LNCaP clone FGC (cell line): ENCODE results near the gene NUDT13.
"Not testable (repeated sequence)": the region's sequence is repeated elsewhere in the genome, so short reads cannot be mapped to it uniquely, and the experiment has no call there.

Experiments
- DNase-seq: peaks from one replicate; pipeline ENCODE4 v3.0.0-alpha.2; 2011; ENCODE audit warnings: low read depth
- H3K4me3 ChIP-seq: 2 replicates; pipeline ENCODE4 v1.5.1; 2011; ENCODE audit warnings: mild to moderate bottlenecking, low read depth, low read length, control low read depth
- TF ChIP-seq, protein P1 (sequence below): IDR thresholded peaks from 2 replicates; pipeline ENCODE4 v1.5.1; 2012; ENCODE audit warnings: mild to moderate bottlenecking; ENCODE audit not compliant: control insufficient read depth, insufficient read depth; ENCODE audit errors: extremely low read depth

The NUDT13 gene

DNA sequence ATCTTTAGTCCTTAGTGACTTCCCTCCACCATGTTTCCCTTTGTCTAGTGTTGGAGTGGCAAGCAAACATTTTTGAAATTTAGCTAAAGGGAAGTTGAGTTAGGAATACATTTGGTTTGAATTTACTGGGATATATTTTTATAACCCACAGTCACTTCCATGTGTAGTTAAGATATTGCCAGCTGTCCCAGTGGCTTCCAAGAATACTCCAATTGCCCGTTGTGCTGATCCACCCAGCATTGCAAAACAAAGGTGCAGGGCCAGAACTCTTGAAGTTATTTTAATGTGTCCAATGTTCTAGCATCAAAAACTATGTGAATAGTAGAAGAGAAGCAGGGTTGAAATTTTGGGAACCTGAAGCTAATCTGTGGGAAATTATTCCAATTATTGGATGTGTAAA is 11.1 kb upstream of the NUDT13 start:
- no peak overlapping the region for H3K4me3 ChIP-seq
- no peak for DNase-seq
- TF ChIP-seq, protein P1, sequence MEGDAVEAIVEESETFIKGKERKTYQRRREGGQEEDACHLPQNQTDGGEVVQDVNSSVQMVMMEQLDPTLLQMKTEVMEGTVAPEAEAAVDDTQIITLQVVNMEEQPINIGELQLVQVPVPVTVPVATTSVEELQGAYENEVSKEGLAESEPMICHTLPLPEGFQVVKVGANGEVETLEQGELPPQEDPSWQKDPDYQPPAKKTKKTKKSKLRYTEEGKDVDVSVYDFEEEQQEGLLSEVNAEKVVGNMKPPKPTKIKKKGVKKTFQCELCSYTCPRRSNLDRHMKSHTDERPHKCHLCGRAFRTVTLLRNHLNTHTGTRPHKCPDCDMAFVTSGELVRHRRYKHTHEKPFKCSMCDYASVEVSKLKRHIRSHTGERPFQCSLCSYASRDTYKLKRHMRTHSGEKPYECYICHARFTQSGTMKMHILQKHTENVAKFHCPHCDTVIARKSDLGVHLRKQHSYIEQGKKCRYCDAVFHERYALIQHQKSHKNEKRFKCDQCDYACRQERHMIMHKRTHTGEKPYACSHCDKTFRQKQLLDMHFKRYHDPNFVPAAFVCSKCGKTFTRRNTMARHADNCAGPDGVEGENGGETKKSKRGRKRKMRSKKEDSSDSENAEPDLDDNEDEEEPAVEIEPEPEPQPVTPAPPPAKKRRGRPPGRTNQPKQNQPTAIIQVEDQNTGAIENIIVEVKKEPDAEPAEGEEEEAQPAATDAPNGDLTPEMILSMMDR = no peak

GRCh38 chr10:73106301-73106700 is 4.0 kb upstream of the NUDT13 start:
- no peak for DNase-seq
- TF ChIP-seq, protein P1 = no peak
- no peak overlapping the region for H3K4me3 ChIP-seq

DNA sequence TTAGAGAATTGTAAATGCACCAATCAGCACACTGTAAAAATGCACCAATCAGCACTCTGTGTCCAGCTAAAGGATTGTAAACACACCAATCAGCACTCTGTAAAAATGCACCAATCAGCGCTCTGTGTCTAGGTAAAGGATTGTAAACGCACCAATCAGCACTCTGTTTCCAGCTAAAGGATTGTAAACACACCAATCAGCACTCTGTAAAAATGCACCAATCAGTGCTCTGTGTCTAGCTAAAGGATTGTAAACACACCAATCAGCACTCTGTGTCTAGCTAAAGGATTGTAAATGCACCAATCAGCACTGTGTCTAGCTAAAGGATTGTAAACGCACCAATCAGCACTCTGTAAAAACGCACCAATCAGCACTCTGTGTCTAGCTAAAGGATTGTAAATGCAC is 1.0 kb upstream of the NUDT13 start:
- not testable (repeated sequence) for H3K4me3 ChIP-seq, DNase-seq

- H3K4me3 ChIP-seq, DNase-seq: not testable (repeated sequence)
Measured at GRCh38 chr10:73112032-73112431, 1.8 kb downstream of the NUDT13 start.

DNA sequence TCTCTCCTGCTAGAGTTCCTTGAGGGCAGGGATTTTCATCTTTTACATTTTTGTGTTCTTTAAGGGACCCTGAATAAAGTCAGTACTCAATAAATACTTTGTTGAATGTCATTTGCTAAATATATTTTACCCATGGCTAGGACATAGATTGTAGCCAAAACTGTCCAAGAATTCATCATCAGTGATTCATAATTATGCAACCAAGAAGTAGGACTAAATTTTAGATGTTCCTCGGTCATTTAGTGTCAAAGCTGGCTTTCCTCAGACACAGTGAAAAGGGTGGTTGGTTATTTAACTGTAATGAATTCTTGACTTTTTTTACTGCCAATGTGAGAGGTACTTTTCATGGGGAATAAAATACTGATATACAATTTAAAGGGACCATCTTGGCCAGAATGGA is 3.3 kb downstream of the NUDT13 start:
- H3K4me3 ChIP-seq = no peak overlapping the region
- DNase-seq = no peak
- TF ChIP-seq, protein P1 = no peak

DNA sequence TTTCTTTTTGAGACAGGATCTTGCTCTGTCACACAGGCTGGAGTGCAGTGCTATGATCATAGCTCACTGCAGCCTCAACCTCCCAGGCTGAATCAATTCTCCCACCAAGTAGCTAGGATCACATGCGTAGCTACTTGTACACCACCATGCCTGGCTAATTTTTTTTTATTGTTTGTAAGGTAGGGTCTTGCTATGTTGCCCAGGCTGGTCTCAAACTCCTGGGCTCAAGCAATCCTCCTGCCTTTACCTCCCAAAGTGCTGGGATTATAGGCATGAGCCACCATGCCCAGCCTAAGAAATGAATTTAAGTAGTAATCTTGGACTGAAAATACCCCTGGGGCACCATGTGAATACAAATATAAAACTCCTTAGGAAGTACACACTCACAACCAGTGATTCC is 5.8 kb downstream of the NUDT13 start:
- no peak overlapping the region for H3K4me3 ChIP-seq

GRCh38 chr10:73117976-73118743 is 7.9 kb downstream of the NUDT13 start:
- no peak overlapping the region for H3K4me3 ChIP-seq
- no peak for DNase-seq
- TF ChIP-seq, protein P1 = no peak

More for the DNA sequence above, 5.8 kb downstream of the NUDT13 start:
- TF ChIP-seq, protein P1 = no peak
- DNase-seq = no peak

GRCh38 chr10:73119457-73119856 is 9.2 kb downstream of the NUDT13 start:
- TF ChIP-seq, protein P1 = no peak
- no peak for DNase-seq

More at GRCh38 chr10:73119457-73119856, 9.2 kb downstream of the NUDT13 start:
- no peak overlapping the region for H3K4me3 ChIP-seq
